SH-SY5Y (cell line): ENCODE measurements around the gene MSX1.

Source experiments
- GATA2 ChIP-seq: IDR thresholded peaks from 2 replicates; pipeline ENCODE4 v1.6.1; 2011; ENCODE audit warnings: mild to moderate bottlenecking, low read depth, low read length
- GATA3 ChIP-seq: IDR thresholded peaks from 2 replicates; pipeline ENCODE4 v1.6.1; 2011; ENCODE audit warnings: low read depth, mild to moderate bottlenecking, low read length, moderate library complexity

DNA sequence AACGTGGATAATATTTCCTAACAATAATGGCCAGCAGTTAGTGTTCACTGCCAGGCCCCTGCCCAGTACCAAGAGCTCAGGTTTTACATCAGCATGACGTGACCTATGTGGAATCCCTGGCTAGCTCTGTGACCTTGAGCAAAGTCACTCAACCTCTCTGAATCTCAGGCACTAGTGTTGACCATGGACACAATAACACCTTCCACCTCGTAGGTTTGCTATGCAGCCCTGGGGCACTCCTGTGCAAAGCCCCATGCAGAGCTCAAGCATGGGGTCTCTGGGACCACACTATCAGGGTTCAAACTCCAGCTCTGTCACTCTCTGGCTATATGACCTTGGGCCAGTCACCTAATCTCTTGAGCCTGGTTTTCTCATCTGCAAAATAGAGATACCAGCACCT lies 38.7 kb upstream of the MSX1 start:
- no peak for TF ChIP-seq GATA2
- no peak for TF ChIP-seq GATA3
